ENCODE results near the gene TUBG2. TPM values are rescaled to one million over a fixed set of nuclear protein-coding genes. Genes with fewer than 3 reads are reported as not detected.

TUBG2 gene
- total and polyA plus RNA-seq, 10 of the 15 experiments (the other 5 are each of a cell fraction or from before 2014, with no cell fraction given): 1.2 to 12.5 (median 8.9) TPM

DNA sequence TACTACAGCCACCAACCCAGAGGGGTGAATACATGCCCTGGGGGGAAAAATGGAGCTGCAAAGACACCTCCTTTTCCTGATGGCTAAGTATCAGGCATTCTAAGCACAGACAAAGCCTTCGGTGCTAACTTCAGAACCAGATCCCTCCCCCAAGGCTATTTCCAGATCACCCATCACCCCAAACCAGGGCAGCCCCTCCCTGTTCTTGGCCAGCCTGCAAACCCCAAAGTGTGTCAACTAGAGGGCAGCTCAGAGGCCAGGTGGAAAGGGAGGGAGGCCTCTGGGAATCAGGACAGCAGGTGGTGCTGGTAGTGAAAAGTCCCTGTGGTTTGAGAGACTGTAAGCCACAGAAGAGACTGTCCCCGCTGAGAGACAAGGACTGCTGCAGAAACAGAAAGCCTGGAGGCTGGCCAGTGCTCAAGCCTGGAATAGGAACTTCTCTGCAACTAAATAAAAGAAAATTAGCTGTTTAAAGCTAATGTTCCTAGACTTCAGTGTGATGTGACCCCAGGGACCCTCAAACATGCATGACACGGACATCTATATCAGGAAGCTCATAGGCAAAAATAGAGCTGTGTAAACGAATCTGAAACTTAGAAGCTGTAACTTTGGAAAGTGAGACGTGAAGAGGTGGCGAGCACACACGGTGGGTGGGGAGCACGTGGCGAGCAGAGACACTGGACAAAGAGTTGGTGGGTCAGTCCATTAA, 40.5 kb upstream of the TUBG2 start (continued):
- TF ChIP-seq GABPA (IDR thresholded peaks at IDR 0.05; ENCODE audit: low read depth) (0 out of 2 replicates have a peak, but pooled peaks have one; percentile 39), STAT3 (IDR thresholded peaks at IDR 0.05; ENCODE audit: low read depth, low read length) (peak; percentile 91; the same call in 1 of the 2 replicates), TCF12 (IDR thresholded peaks at IDR 0.05; ENCODE audit: low read depth, low read length) (peak; percentile 98), NFXL1 (IDR thresholded peaks at IDR 0.05; ENCODE audit: borderline replicate concordance) (no peak), NBN (IDR thresholded peaks at IDR 0.05) (peak; percentile 93), MTA3 (IDR thresholded peaks at IDR 0.05; ENCODE audit: borderline replicate concordance, low read length) (peak; percentile 68; the same call in 1 of the 2 replicates), ZNF207 (IDR thresholded peaks at IDR 0.05; ENCODE audit: borderline replicate concordance) (no peak), ESRRA (IDR thresholded peaks at IDR 0.05; ENCODE audit: low read length) (no peak), EZH2 (IDR thresholded peaks at IDR 0.05; ENCODE audit: borderline replicate concordance, control insufficient read depth, low read depth, low read length) (no peak), ATF7 (IDR thresholded peaks at IDR 0.05; ENCODE audit: low read depth) (peak; percentile 66; the same call in 1 of the 2 replicates), SMC3 (IDR thresholded peaks at IDR 0.05; ENCODE audit: borderline replicate concordance, low read length) (peak; percentile 53; the same call in 1 of the 2 replicates), IRF4 (IDR thresholded peaks at IDR 0.05; ENCODE audit: low read depth, low read length) (peak; percentile 67), TARDBP (IDR thresholded peaks at IDR 0.05; ENCODE audit: borderline replicate concordance) (peak; percentile 80), KLF5 (IDR thresholded peaks at IDR 0.05; ENCODE audit: partially characterized antibody) (no peak), ASH2L (IDR thresholded peaks at IDR 0.05; ENCODE audit: borderline replicate concordance, low read depth) (peak; percentile 92; the same call in 1 of the 2 replicates), RAD51 (IDR thresholded peaks at IDR 0.05) (peak; percentile 66; the same call in 1 of the 2 replicates), EGR1 (IDR thresholded peaks at IDR 0.05; ENCODE audit: borderline replicate concordance in 1 of 2, low read depth in 2 of 2, low read length in 2 of 2) (peak in 1 of 2 experiments; percentile 59; a peak in 1 of 3 replicates), ZZZ3 (IDR thresholded peaks at IDR 0.05; ENCODE audit: control insufficient read depth, insufficient read length, low read depth) (no peak), HDAC6 (IDR thresholded peaks at IDR 0.05; ENCODE audit: unreplicated experiment) (no peak), WRNIP1 (IDR thresholded peaks at IDR 0.05; ENCODE audit: borderline replicate concordance, low read depth, low read length) (no peak), NR2C2 (IDR thresholded peaks at IDR 0.05; ENCODE audit: borderline replicate concordance, control insufficient read depth, insufficient read length, low read depth) (no peak), JUNB (IDR thresholded peaks at IDR 0.05) (0 out of 2 replicates have a peak, but pooled peaks have one; percentile 45), ETV6 (conservative IDR thresholded peaks at IDR 0.05 in 1 of 2, IDR thresholded peaks at IDR 0.05 in 1 of 2; ENCODE audit: borderline replicate concordance in 1 of 2, low read depth in 1 of 2) (peak in 1 of 2 experiments; percentile 74; a peak in 2 of 4 replicates), RBBP5 (conservative IDR thresholded peaks at IDR 0.05) (no peak), RUNX3 (IDR thresholded peaks at IDR 0.05; ENCODE audit: low read length) (peak; percentile 98)
- TF ChIP-seq, protein P1, sequence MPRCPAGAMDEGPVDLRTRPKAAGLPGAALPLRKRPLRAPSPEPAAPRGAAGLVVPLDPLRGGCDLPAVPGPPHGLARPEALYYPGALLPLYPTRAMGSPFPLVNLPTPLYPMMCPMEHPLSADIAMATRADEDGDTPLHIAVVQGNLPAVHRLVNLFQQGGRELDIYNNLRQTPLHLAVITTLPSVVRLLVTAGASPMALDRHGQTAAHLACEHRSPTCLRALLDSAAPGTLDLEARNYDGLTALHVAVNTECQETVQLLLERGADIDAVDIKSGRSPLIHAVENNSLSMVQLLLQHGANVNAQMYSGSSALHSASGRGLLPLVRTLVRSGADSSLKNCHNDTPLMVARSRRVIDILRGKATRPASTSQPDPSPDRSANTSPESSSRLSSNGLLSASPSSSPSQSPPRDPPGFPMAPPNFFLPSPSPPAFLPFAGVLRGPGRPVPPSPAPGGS (IDR thresholded peaks at IDR 0.05; ENCODE audit: borderline replicate concordance, insufficient read depth, low read depth, low read length, poor library complexity, severe bottlenecking): no peak
- TF ChIP-seq, protein P2, sequence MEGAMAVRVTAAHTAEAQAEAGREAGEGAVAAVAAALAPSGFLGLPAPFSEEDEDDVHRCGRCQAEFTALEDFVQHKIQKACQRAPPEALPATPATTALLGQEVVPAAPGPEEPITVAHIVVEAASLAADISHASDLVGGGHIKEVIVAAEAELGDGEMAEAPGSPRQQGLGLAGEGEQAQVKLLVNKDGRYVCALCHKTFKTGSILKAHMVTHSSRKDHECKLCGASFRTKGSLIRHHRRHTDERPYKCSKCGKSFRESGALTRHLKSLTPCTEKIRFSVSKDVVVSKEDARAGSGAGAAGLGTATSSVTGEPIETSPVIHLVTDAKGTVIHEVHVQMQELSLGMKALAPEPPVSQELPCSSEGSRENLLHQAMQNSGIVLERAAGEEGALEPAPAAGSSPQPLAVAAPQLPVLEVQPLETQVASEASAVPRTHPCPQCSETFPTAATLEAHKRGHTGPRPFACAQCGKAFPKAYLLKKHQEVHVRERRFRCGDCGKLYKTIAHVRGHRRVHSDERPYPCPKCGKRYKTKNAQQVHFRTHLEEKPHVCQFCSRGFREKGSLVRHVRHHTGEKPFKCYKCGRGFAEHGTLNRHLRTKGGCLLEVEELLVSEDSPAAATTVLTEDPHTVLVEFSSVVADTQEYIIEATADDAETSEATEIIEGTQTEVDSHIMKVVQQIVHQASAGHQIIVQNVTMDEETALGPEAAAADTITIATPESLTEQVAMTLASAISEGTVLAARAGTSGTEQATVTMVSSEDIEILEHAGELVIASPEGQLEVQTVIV (IDR thresholded peaks at IDR 0.05; ENCODE audit: borderline replicate concordance, partially characterized antibody): no peak
